SU-DHL-6 (cell line): ENCODE results near the gene PTPN12.
"Not testable (repeated sequence)": the region's sequence is repeated elsewhere in the genome, so short reads cannot be mapped to it uniquely, and the experiment has no call there.

Experiments used
- H2AFZ ChIP-seq: fragments of 200-600 bp; sonication (generic); 2 replicates; pipeline ENCODE4 v1.6.1; 2014; ENCODE audit warnings: low read depth, mild to moderate bottlenecking, moderate library complexity, mixed read lengths, antibody characterized with exemption, low read length; ENCODE audit not compliant: severe bottlenecking
- H3F3A ChIP-seq: fragments of 200-600 bp; shearing (Covaris generic); 2 replicates; pipeline ENCODE4 v1.6.0; 2016; ENCODE audit warnings: antibody characterized with exemption, mild to moderate bottlenecking; ENCODE audit not compliant: insufficient read depth
- H3K27ac ChIP-seq: fragments of 200-600 bp; sonication (generic); 2 replicates; pipeline ENCODE4 v1.5.1; 2016; ENCODE audit warnings: low read depth, mild to moderate bottlenecking, low read length, moderate library complexity, mixed read lengths
- H3K27me3 ChIP-seq: fragments of 200-600 bp; sonication (generic), shearing (Covaris generic); 2 replicates; pipeline ENCODE4 v1.6.0; 2014; ENCODE audit warnings: mild to moderate bottlenecking, low read length
- H3K36me3 ChIP-seq: fragments of 200-600 bp; sonication (generic); 2 replicates; pipeline ENCODE4 v1.6.1; 2014; ENCODE audit warnings: mild to moderate bottlenecking, low read length, mixed read lengths
- H3K4me2 ChIP-seq: fragments of 300-600, 200-600 bp; shearing (Covaris generic), sonication (generic); 2 replicates; pipeline ENCODE4 v1.6.0; 2014; ENCODE audit warnings: low read length, low read depth, mild to moderate bottlenecking; ENCODE audit not compliant: poor library complexity, severe bottlenecking
- H3K4me3 ChIP-seq: fragments of 200-600 bp; sonication (generic); 2 replicates; pipeline ENCODE4 v1.5.1; 2014; ENCODE audit warnings: antibody characterized with exemption, low read length, mild to moderate bottlenecking, mixed read lengths; ENCODE audit not compliant: insufficient read depth, poor library complexity, severe bottlenecking
- H3K79me2 ChIP-seq: fragments of 200-600 bp; sonication (generic); 2 replicates; pipeline ENCODE4 v1.6.1; 2014; ENCODE audit warnings: mild to moderate bottlenecking, low read length, moderate library complexity; ENCODE audit not compliant: insufficient read depth
- H3K9ac ChIP-seq: fragments of 200-600 bp; sonication (generic); 2 replicates; pipeline ENCODE4 v1.7.0; 2014; ENCODE audit warnings: mild to moderate bottlenecking, low read length
- H3K9me2 ChIP-seq: fragments of 200-600 bp; sonication (generic); replicated peaks from 2 replicates; pipeline ENCODE4 v1.6.1; 2014; ENCODE audit warnings: low read length; ENCODE audit not compliant: insufficient read depth
- H3K9me3 ChIP-seq: fragments of 200-600 bp; sonication (generic); 2 replicates; pipeline ENCODE4 v1.6.1; 2014; ENCODE audit warnings: low read length, mixed read lengths; ENCODE audit not compliant: insufficient read depth
- H4K20me1 ChIP-seq: fragments of 200-600 bp; sonication (generic); 2 replicates; pipeline ENCODE4 v1.6.1; 2014; ENCODE audit warnings: low read depth, mild to moderate bottlenecking, antibody characterized with exemption, low read length, moderate library complexity, mixed read lengths
- EZH2phosphoT487 ChIP-seq: fragments of 200-600 bp; sonication (generic), shearing (Covaris generic); conservative IDR thresholded peaks from 2 replicates; pipeline ENCODE4 v1.6.1; 2018; ENCODE audit warnings: mild to moderate bottlenecking, antibody characterized with exemption, low read length, moderate library complexity, mixed read lengths
- TF ChIP-seq, protein P1 (sequence below): fragments of 200-600 bp; sonication (generic); IDR thresholded peaks from one replicate; pipeline ENCODE4 v1.5.1; 2017; ENCODE audit warnings: antibody characterized with exemption, mild to moderate bottlenecking, low read length, moderate library complexity; ENCODE audit not compliant: insufficient read depth, poor library complexity, severe bottlenecking

The PTPN12 gene

DNA sequence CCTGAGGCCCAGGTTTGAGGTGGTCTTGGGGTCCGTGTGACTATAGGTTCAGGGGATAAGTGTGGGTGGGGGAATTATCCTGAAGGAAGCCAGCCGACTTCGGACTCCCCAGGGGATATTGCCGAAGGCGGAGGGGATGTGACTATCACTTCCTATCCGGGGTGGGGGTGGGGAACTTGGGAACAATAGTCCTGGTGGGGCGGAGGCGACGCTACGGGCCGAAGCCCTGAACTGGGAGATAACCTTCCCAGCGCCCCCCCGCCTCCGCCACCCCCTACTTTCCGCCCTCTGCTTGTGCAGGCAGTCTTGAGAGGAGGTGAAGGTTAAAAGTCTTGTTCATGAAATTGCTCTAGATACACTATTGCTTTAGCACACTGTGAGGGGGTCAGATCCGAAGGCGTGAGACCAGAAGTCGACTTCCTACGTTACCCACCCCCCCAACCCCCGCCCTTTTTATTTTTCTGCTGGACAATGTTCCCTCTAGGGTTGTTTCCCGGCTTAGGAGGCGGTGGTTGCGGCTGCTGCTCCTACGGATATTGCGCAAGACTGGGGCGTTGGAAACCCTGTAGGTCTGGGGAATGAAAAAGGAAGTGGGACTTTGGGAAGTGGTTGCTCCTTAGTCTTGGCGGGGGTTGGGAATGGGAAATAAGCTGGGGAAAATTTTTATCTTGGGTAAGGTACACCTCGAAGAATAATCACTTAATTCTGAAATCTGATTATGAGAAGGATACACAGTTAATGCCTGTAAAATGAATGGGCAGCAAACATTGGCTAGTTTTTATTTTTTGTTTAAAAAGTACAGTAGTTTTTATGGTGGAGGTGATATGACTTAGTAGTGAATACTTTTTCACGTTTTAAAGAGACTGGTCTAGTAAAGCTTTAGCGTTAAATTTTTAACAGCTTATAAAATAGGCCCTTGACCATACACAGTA, 1.5 kb downstream of the PTPN12 start:
- H3F3A ChIP-seq: peaks cover 4% of the 10 kb centered on the region
- H3K79me2 ChIP-seq: no peaks in the 10 kb centered on the region
- H3K36me3 ChIP-seq: no peaks in the 10 kb centered on the region
- H3K4me2 ChIP-seq: peak overlapping the region; percentile 94
- no peak overlapping the region for H3K27ac ChIP-seq
- H2AFZ ChIP-seq: peak overlapping the region; percentile 79
- H3K4me3 ChIP-seq: peak overlapping the region; percentile 100
- no peaks in the 10 kb centered on the region for H3K9me3 ChIP-seq
- H3K9ac ChIP-seq: peak overlapping the region; percentile 70
- TF ChIP-seq EZH2phosphoT487: no peak
- TF ChIP-seq, protein P1, sequence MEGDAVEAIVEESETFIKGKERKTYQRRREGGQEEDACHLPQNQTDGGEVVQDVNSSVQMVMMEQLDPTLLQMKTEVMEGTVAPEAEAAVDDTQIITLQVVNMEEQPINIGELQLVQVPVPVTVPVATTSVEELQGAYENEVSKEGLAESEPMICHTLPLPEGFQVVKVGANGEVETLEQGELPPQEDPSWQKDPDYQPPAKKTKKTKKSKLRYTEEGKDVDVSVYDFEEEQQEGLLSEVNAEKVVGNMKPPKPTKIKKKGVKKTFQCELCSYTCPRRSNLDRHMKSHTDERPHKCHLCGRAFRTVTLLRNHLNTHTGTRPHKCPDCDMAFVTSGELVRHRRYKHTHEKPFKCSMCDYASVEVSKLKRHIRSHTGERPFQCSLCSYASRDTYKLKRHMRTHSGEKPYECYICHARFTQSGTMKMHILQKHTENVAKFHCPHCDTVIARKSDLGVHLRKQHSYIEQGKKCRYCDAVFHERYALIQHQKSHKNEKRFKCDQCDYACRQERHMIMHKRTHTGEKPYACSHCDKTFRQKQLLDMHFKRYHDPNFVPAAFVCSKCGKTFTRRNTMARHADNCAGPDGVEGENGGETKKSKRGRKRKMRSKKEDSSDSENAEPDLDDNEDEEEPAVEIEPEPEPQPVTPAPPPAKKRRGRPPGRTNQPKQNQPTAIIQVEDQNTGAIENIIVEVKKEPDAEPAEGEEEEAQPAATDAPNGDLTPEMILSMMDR: no peak
- no peaks in the 10 kb centered on the region for H3K27me3 ChIP-seq
- H4K20me1 ChIP-seq: peaks cover 3% of the 10 kb centered on the region; the same call in 1 of the 2 replicates
- no peaks in the 10 kb centered on the region for H3K9me2 ChIP-seq

DNA sequence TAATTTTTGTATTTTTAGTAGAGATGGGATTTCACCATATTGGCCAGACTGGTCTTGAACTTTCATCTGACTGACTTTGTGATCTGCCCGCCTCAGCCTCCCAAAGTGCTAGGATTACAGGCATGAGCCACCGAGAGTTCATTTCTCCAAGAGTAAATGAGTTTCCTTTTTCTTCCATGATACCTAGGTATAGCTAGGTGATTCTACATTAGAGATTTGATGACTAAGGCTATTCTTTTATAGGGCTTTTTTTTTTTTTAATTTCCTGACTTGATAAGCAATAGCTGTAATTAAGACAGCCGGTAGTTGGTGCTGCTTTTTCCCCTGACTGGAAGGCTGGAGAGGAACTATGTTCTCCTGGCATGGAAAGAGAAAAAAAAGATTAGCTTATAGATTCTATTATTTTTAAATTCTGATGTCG, 3.3 kb downstream of the PTPN12 start:
- no peaks in the 10 kb centered on the region for H3K36me3 ChIP-seq
- H3K4me2 ChIP-seq: no peak overlapping the region
- TF ChIP-seq EZH2phosphoT487: no peak
- TF ChIP-seq, protein P1: no peak
- H3K9me3 ChIP-seq: no peaks in the 10 kb centered on the region
- H3K79me2 ChIP-seq: no peaks in the 10 kb centered on the region
- H2AFZ ChIP-seq: no peak overlapping the region
- H3K9me2 ChIP-seq: no peaks in the 10 kb centered on the region
- no peak overlapping the region for H3K9ac ChIP-seq
- no peak overlapping the region for H3K27ac ChIP-seq
- H4K20me1 ChIP-seq: peaks cover 7% of the 10 kb centered on the region; the same call in 1 of the 2 replicates
- H3K4me3 ChIP-seq: no peak overlapping the region
- no peaks in the 10 kb centered on the region for H3K27me3 ChIP-seq
- peaks cover 4% of the 10 kb centered on the region for H3F3A ChIP-seq

DNA sequence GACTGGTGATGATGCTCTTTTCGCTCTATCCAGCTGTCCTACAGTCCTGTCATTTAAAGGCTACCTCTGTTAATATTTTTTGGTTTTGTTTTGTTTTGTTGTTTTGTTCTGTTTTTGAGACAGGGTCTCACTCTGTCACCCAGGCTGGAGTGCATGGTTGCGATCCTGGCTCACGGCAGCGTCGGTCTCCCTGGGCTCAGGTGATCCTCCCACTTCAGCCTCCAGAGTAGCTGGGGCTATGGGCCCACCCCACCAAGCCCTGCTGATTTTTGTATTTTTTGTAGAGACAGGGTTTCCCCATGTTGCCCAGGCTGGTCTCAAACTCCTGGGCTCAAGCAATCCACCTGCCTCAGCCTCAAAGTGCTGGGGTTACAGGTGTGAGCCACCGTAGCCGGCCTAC, 3.9 kb downstream of the PTPN12 start:
- not testable (repeated sequence) for H3K79me2 ChIP-seq, H4K20me1 ChIP-seq, H3F3A ChIP-seq, H3K9me2 ChIP-seq, H3K27ac ChIP-seq, H3K4me2 ChIP-seq, H3K27me3 ChIP-seq, H3K36me3 ChIP-seq, H3K4me3 ChIP-seq, H3K9me3 ChIP-seq, H3K9ac ChIP-seq, H2AFZ ChIP-seq

DNA sequence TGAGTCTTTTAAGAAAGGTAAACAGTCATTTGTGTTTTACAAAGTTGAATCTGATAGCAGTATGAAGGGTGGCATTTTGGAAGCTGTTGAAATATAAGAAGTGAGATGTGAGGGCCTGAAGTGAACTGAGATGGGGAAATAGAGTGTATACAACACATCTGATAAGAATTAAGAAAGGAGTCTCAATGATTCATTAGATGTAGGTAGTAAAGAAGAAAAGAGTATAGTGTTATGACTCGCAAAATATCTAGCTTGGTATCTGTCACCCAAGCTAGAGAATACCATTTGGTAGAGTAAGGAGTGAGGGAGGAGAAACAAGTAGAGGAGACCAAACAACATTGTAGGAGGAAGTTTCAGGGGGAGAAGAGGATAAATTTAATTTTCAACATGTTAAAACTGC, 5.3 kb downstream of the PTPN12 start:
- no peaks in the 10 kb centered on the region for H3K79me2 ChIP-seq
- H3K4me2 ChIP-seq: no peak overlapping the region
- no peak overlapping the region for H2AFZ ChIP-seq
- H3K36me3 ChIP-seq: no peaks in the 10 kb centered on the region
- no peaks in the 10 kb centered on the region for H3K27me3 ChIP-seq
- H3K9ac ChIP-seq: no peak overlapping the region
- no peaks in the 10 kb centered on the region for H3K9me2 ChIP-seq
- H3K4me3 ChIP-seq: no peak overlapping the region
- TF ChIP-seq EZH2phosphoT487: no peak
- TF ChIP-seq, protein P1: no peak
- H3K9me3 ChIP-seq: no peaks in the 10 kb centered on the region
- H3F3A ChIP-seq: peaks cover 4% of the 10 kb centered on the region
- H4K20me1 ChIP-seq: peaks cover 7% of the 10 kb centered on the region; the same call in 1 of the 2 replicates
- no peak overlapping the region for H3K27ac ChIP-seq
